HuH-7.5 (cell line): ENCODE measurements around the gene CSMD2.

Source experiments
- DNase-seq: peaks from one replicate; pipeline ENCODE4 v3.0.0; 2011; ENCODE audit warnings: low spot score

The CSMD2 gene

GRCh38 chr1:33960188-33960895 lies 204.7 kb downstream of the CSMD2 start:
- DNase-seq, result no peak

- DNase-seq, result no peak
Measured at GRCh38 chr1:33957854-33958253, 207.2 kb downstream of the CSMD2 start.

DNA sequence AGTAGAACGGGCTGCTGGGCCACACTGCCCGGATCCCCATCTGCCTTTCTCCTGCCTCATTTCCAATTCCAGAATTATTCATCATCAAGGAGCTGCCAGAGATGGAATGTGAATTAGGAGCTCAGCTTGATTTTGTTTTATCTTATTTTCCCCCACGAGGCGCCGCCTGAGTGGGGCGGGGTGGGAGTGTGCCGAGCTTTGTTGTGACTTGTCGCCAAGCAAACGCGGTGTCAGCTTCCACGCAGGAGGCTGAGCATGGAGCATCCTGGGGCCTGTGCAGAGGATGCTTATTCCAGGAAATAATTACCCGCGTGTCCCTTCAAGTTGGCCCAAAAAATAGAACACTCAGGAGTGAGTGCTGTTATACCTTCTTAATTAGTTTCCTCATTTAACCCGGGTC lies 209.9 kb downstream of the CSMD2 start:
- DNase-seq, result no peak

DNA sequence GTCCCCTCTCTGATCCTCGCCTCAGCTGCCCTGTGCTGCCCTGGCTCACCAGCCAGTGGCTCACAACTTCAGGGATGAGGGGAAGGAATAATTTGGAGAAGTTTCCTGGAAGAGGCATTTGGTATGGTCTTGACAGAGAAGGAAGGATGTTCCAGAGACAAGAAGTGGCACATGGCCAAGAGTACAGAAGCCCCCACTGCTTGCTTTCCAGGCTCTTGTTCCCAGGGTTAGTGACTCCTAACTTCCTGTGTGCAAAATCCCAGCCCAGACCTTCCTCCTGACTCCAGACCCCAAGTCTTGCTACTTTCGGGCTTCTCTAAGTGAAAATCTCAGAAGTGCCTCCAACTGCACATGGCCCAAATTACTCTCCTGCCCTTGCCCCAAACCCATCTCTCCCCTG lies 215.5 kb downstream of the CSMD2 start:
- DNase-seq, result no peak

GRCh38 chr1:33948291-33948690 lies 216.7 kb downstream of the CSMD2 start:
- DNase-seq, result no peak

DNA sequence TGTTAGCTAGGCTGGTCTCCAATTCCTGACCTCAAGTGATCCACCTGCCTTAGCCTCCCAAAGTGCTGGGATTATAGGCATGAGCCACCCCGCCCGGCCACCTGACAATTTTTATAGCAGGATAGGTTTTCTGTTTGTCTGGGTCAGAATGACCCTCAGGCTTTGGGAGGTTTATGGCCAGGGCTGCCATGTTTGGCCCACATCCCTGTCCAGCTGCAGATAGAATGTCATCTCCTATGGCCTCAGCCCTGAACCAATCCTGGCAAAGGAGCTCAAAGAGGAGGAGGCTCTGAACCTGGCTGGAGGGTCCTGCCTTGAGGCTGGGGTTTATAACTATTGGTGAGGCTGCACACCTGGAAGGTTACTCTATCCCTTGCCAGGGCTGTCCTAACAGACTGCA lies 218.2 kb downstream of the CSMD2 start:
- no peak for DNase-seq

DNA sequence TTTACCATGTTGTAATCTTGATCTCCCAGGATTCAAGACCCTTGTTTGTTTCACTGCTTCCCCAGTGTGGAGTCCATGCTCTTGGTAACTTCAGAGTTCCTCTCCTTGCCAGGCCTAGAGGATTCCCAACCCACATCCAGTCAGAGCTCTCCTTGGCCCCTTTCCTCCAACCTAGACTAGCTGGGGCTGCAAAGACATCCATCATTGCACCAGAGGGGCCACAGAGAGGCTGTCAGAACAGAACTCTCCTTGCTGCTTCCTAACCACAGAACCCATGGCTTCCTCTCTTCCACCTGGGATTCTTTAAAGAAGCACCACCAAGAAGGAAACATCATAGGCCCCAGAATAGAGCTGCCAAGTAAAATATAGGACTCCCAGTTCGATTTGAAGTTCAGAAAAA lies 220.2 kb downstream of the CSMD2 start:
- no peak for DNase-seq

DNA sequence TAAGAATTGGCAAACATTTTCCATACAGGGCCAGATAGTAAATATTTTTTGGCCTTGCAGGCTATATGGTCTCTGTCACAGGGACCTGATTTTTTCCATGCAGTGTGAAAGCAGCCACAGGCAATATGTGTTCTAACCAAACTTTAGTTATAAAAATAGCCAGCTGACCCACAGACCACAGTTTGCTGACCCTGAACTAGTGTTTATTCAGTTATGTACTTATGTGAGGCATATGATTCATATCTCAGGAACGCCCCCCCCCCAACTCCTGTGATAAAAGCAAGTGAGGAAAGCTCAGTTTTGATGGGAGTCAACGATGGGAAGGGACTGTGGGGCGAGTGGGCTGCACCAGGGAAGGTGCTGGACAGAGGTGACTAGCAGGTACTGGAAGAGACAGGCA lies 221.1 kb downstream of the CSMD2 start:
- DNase-seq, result no peak

DNA sequence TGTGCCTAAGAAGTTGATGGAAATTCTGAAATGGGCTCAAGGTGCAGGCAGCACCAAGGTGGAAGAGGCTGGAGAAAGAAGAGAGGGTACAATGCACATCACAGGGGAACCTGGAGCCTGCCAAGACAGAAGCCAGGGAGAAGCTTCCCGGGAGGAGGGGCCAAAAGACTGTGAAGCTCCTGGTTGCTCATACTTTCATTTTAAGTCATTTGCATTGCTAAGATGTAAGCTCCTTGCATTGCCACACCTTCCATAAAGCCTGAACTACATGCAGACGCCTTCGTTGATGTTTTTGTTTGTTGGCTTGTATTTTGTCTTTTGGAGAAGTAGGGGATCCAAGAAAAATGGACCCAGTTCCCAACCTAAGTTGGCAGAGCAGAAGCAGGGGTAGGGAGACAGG lies 232.2 kb downstream of the CSMD2 start:
- DNase-seq, result no peak

GRCh38 chr1:33931111-33931475 lies 233.9 kb downstream of the CSMD2 start:
- no peak for DNase-seq

DNA sequence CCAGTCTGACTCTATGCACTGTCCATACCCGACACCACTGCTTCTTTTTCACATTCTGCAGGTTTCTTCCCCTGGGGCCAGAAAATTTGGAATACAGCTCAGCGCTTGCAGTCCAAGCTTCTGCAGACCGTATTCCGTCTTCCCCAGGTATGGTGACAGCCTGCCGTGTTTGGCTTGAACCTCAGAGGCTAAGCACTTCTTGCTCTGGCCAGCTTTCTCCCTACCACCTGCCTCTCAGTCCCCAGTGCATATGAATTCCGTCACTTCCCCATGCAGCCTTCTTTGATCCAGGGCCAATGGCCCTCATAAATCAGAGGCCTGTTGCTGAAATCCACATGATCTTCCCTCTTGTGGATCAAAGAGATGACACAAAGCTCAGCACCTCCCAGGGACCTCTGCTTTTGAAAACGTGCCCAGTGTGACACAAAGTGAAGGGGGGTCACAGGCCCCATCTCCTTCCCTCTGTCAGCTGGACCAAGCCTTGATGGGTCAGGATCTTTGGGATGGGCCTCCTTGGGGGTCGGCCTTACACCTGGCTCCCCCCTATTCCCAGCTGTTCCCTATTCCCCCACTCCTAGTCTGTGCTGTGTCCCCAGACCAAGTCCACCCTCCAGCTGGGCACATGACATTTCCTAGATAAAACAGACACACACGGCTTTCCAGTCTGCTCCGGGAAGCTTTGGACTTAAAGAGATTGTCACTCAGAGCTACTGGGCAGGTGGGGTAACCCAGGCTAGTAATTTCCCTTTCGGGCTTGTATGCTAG lies 234.5 kb downstream of the CSMD2 start:
- no peak for DNase-seq

GRCh38 chr1:33928251-33928650 lies 236.8 kb downstream of the CSMD2 start:
- DNase-seq, result no peak

- DNase-seq, result no peak
Measured at GRCh38 chr1:33927721-33928120, 237.3 kb downstream of the CSMD2 start.

GRCh38 chr1:33925586-33925985 lies 239.4 kb downstream of the CSMD2 start:
- no peak for DNase-seq

- DNase-seq, result no peak
Measured at GRCh38 chr1:33921281-33921680, 243.7 kb downstream of the CSMD2 start.

DNA sequence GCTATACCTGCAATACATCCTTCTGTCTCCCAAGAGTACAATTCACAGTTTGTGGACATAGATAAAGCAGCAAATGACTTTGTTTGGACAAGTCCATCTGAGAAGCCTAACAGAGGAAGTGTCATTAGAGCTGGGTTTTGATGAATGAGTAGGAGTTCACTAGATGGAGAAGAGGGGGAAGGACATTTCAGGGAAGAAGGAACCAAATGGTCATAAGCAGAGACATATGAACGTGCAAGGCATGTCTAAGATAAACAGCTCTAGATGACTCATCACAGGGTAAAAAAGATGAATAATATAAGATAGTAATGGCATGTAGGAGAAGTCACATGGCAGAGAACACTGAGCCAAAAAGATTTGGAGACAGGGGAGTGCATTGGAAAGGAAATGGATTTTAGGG lies 246.7 kb downstream of the CSMD2 start:
- DNase-seq, result no peak

DNA sequence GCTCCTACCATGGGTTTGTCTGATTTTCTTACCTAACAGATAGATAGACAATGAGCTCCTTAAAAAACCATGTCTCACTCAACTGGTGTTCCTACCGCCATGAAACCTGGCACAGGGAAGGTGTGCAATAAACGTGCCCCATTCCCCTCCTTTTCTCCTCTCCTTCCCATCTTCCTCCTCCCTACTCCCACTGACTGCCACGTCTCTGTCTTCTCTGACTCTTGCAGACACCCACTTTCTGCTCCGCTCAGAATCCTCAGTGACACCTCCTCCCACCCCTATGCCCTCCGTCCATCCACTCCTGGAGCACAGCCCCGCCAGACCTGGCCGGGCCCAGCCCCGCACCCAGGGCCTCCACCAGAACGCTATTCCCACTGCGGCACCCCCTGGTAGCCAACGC lies 248.2 kb downstream of the CSMD2 start:
- DNase-seq, result no peak

DNA sequence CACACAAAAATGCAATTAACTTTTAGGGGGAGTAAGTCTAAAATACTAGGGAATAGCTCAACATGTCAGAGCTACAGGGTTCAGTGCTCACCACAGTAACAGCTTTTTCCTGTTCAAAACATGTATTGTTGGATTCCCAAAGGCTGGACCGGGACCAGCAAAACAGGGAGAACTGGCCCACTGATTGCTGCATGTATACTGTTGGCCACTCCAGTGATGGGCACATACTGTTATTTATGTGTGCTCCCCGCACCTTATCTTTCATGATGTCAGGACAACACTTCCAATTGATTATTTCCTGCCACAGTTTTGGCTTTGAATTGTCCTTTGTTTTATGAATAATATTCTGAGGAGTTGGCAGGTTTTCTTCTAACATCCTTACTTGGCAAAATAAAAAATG lies 250.5 kb downstream of the CSMD2 start:
- no peak for DNase-seq

DNA sequence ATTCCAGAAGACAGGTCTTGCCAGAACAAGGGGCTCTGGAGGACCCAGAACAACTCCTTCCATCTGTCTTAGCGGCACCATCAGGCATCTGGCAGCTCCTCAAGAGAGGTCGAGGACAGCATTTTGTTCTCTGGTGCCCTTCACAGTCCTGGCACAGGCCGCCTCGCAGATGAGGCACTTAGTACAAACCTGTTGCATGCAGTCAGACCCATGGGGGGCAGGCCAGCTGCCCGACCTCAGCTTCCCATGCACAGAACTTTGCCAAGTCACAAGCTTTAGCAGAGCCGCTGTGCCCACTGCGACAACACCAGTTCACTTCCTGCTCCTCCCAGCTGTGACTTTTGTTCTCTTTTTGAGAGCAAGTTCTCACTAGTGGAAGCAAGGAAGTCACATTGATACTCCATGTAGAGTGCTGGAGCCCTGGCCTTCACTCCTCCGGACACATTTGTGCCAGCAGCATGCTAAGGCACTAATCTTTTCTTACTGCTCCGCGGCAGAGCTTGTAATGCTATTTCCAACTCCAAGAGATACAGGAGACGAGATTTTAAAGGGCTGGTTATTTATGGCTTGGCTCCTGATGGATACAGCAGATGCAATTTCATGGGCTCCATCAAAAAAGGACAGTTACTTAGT lies 256.6 kb downstream of the CSMD2 start:
- no peak for DNase-seq

- no peak for DNase-seq
Measured at GRCh38 chr1:33906156-33906555, 258.9 kb downstream of the CSMD2 start.

GRCh38 chr1:33905241-33905640 lies 259.8 kb downstream of the CSMD2 start:
- no peak for DNase-seq

DNA sequence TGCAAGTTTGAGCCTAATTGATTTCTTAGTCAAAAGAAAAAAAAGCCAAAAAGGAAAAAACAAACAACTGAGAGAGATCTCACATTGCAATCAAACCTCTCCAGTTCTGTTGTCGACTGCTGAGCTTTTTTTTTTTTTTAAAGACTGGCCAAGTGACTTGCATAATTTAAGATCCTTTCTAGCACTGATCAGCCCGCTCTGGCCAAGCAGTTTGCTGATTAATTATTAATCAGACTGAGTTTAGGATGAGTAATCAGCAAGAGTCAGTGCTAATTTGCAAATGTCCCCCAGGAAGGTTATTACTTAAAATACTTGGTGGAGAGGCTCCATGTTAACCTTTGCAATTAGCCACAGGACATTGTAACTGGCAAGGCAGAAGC lies 261.8 kb downstream of the CSMD2 start:
- no peak for DNase-seq

DNA sequence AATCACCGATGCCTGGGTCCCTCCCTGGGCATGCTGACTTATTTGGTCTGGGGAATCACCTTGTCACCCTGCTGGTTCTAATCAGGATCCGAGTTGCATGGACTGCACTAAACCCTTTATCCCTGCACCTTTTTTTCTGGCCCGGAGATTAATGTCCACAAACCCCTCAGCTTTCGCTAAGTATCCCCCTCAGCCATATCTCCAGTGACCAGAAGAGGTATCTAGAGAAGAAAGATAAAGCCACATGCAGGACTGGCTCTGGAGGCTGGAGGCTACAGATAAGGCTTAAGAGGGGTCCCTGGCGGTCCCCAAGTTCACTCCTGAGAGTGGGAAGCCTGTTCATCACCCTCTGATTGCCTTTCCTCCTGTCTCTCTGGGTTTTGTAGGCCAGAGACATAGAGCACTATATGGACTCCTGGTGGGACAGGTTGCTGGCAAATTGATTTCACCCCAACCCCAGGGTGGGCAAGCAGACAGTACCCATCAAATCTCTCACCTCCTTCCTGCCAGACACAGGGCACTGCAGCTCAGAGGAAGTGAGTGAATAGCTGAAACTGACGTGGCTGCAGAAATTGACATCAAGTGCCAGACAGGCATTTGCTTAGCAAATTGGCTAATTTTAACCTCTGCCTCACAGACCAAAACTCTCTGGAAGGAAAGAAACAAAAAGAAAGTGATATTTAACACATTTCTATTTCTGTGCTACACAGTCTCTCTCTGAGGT lies 262.4 kb downstream of the CSMD2 start:
- no peak for DNase-seq
